ENCODE results near the gene RUNX1. TPM values are rescaled to one million over a fixed set of nuclear protein-coding genes. Genes with fewer than 3 reads are reported as not detected.

RUNX1 gene
- total RNA-seq, 4 donors from 2014 or later: 2.9 to 18.7 (median 7.7) TPM

DNA sequence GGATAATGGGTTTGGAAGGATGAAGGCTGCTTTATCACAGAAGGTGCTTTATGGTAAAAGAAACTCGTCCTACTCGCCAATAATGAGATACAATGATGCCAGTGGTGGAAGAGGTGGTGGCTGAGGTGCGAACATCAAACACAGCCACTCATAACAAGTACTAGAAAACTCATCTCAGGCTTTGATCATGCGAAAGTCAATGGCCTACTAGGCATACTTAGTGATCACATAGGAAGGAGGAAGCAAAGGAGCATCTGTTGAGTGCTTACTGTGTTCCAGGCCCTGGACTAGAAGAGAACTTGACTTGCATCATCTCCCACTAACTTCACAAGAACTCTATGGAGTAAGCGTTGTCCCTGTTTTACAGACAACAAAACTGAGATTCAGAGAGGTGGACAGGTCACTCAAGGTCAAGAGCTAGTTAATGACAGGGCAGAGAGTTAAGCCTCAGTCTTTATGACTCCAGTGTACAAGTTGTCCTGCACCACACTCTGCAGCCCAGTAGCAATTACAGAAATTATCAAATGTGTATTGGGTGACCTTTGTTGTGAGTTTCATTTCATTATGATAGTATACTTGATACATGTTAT lies 33.6 kb downstream of the RUNX1 start:
- intact Hi-C loops (cut with DNase I): no loop called here
- H3K27ac ChIP-seq: no peak overlapping the region
- no peaks in the 10 kb centered on the region for H3K36me3 ChIP-seq
- DNase-seq: no peak
- H3K4me3 ChIP-seq (replicated peaks in 1 of 3): no peak overlapping the region
- H3K4me1 ChIP-seq: no peaks in the 10 kb centered on the region
- H3K9me3 ChIP-seq: no peaks in the 10 kb centered on the region
- H3K27me3 ChIP-seq: no peaks in the 10 kb centered on the region
- TF ChIP-seq, protein P1, sequence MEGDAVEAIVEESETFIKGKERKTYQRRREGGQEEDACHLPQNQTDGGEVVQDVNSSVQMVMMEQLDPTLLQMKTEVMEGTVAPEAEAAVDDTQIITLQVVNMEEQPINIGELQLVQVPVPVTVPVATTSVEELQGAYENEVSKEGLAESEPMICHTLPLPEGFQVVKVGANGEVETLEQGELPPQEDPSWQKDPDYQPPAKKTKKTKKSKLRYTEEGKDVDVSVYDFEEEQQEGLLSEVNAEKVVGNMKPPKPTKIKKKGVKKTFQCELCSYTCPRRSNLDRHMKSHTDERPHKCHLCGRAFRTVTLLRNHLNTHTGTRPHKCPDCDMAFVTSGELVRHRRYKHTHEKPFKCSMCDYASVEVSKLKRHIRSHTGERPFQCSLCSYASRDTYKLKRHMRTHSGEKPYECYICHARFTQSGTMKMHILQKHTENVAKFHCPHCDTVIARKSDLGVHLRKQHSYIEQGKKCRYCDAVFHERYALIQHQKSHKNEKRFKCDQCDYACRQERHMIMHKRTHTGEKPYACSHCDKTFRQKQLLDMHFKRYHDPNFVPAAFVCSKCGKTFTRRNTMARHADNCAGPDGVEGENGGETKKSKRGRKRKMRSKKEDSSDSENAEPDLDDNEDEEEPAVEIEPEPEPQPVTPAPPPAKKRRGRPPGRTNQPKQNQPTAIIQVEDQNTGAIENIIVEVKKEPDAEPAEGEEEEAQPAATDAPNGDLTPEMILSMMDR (IDR thresholded peaks at IDR 0.05): no peak
- no peak for TF ChIP-seq POLR2A (IDR thresholded peaks at IDR 0.05)
- WGBS, 2 donors: 88 to 93% methylated on average over 5 of the region's 5 CpGs

DNA sequence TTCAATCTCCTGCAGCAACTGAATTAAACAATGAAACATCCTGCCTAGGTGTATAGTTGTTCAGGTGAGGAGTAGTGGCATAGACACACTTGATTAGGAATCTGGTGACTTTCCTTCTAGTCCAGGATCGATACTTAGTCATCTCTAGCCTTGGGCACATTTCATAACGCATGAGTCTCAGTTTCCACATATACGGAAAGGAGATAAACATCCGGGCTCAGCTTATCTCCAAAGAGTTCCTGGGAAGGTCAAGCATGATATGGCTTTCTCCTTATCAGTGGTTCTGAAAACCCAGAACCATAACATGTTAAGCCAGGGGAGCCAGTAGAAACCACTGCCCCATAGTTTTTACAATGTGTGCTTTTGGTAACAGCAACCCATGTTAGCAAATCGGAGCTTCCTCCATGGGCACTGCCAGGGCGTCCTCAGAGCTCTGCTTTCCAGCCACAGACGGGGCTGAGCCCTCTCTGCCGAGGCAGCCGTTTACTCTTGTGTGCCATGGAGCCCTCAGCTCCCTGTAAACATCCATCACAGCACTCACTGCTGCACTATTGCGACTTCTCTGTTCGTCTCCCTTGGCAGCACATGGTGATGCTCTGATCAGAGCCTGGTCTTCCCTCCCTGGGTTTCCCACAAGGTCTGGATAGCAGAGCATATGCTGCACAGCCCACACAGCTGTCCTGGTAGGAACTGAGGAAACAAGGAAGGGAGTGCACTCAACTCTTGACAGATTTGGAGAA lies 34.6 kb downstream of the RUNX1 start:
- Histone ChIP-seq H3K36me3 (no peaks in the 10 kb centered on the region), H3K4me1 (no peaks in the 10 kb centered on the region), H3K27me3 (no peaks in the 10 kb centered on the region), H3K4me3 (replicated peaks in 1 of 3) (no peak overlapping the region), H3K27ac (no peak overlapping the region), H3K9me3 (no peaks in the 10 kb centered on the region)
- TF ChIP-seq POLR2A (IDR thresholded peaks at IDR 0.05): no peak
- TF ChIP-seq, protein P1 (IDR thresholded peaks at IDR 0.05): no peak
- no peak for DNase-seq
- intact Hi-C loops (cut with DNase I): no loop called here
- WGBS, 2 donors: 77 to 87% methylated on average over 11 of the region's 11 CpGs

DNA sequence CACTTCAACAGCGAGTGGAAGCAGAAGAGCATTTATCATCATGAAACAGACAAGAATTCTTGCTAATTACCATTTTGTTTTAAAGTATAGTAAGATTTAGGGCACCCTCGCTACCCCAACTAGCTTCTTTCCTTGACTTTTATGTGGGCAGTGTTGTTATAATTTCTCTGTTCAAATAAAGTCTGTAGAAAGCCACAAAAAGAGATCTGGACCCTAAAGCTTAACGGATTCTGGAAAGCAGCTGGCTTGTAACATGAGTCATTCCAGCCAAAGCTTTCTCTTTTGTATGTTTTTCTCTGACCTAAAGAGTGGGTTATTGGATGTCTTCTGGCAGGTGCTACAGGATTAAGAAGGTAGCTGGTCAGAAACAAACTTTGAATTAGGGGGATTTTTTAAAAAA lies 37.4 kb downstream of the RUNX1 start:
- Histone ChIP-seq H3K36me3 (no peaks in the 10 kb centered on the region), H3K4me1 (no peaks in the 10 kb centered on the region), H3K27ac (no peak overlapping the region), H3K4me3 (replicated peaks in 1 of 3) (no peak overlapping the region), H3K27me3 (no peaks in the 10 kb centered on the region), H3K9me3 (no peaks in the 10 kb centered on the region)
- 63 to 67% methylated on average over 3 of the region's 3 CpGs for WGBS, 2 donors
- TF ChIP-seq, protein P1 (IDR thresholded peaks at IDR 0.05): no peak
- TF ChIP-seq POLR2A (IDR thresholded peaks at IDR 0.05): no peak
- intact Hi-C loops (cut with DNase I): no loop called here
- no peak for DNase-seq

DNA sequence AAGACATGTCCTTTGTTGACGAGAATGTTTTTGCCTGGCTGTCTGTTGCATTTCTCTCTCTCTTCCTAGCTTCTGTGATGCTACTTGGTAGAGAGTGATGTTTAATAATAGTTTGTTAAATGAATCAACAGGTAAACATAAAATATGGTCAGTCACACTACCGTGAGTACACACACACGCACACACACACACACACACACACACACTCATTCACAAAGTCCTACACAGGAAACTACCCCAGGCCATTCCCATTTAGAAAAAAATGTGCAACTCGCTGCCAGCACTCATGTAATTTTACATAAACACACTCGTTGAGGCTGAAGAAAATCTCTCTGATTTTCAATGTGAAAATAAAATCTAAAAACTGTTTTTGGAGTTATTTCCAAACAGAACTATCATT lies 38.7 kb downstream of the RUNX1 start:
- no peaks in the 10 kb centered on the region for H3K27me3 ChIP-seq
- DNase-seq: no peak
- no peaks in the 10 kb centered on the region for H3K36me3 ChIP-seq
- 74 to 78% methylated on average over 5 of the region's 5 CpGs for WGBS, 2 donors
- intact Hi-C loops (cut with DNase I): no loop called here
- H3K9me3 ChIP-seq: no peaks in the 10 kb centered on the region
- TF ChIP-seq POLR2A (IDR thresholded peaks at IDR 0.05): no peak
- TF ChIP-seq, protein P1 (IDR thresholded peaks at IDR 0.05): no peak
- H3K27ac ChIP-seq: no peak overlapping the region
- no peak overlapping the region for H3K4me3 ChIP-seq (replicated peaks in 1 of 3)
- H3K4me1 ChIP-seq: no peaks in the 10 kb centered on the region

DNA sequence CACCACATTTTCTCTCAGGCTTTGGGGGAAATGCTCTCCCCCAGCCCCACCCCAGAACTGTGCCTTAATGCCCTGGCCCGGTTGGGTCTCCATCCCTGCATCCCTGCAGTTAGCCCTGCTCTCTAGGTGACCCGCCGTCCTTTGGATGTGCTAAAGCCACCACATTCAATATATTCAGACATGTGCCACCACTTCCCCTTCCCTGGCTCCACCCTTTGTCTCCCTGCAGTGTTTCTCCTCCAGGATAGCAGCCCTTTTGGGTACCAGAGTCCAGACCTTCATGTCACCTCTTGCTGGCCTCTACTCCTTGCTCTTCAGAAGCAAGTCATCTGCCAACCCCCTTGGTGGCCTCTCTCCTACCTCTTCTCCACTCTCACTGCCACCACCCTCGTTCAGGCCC lies 41.8 kb downstream of the RUNX1 start:
- intact Hi-C loops (cut with DNase I): no loop called here
- no peak for TF ChIP-seq POLR2A (IDR thresholded peaks at IDR 0.05)
- TF ChIP-seq, protein P1 (IDR thresholded peaks at IDR 0.05): no peak
- WGBS, 2 donors: 83 to 87% methylated on average over 4 of the region's 4 CpGs

More for the DNA sequence above, 41.8 kb downstream of the RUNX1 start:
- Histone ChIP-seq H3K27ac (no peak overlapping the region), H3K4me1 (no peaks in the 10 kb centered on the region), H3K36me3 (no peaks in the 10 kb centered on the region), H3K27me3 (no peaks in the 10 kb centered on the region), H3K9me3 (no peaks in the 10 kb centered on the region), H3K4me3 (replicated peaks in 1 of 3) (no peak overlapping the region)
- no peak for DNase-seq
